ENCODE results near the gene METTL27.
"Not testable (repeated sequence)": the region's sequence is repeated elsewhere in the genome, so short reads cannot be mapped to it uniquely, and the experiment has no call there.

Gene METTL27

GRCh38 chr7:73839290-73839689 is 3.0 kb downstream of the METTL27 start:
- DNase-seq (ENCODE audit: low spot score) (no peak), FAIRE-seq (no peak)

- no peak for FAIRE-seq
- DNase-seq (ENCODE audit: low spot score), result peak; percentile 15
Observed at GRCh38 chr7:73838642-73839041, 3.7 kb downstream of the METTL27 start.

- FAIRE-seq, result peak; percentile 46
- not testable (repeated sequence) for DNase-seq (ENCODE audit: low spot score)
Observed at GRCh38 chr7:73837167-73837566, 5.1 kb downstream of the METTL27 start.

GRCh38 chr7:73834626-73835191 is 7.6 kb downstream of the METTL27 start:
- DNase-seq (ENCODE audit: low spot score) (no peak), FAIRE-seq (no peak)

GRCh38 chr7:73833251-73833919 is 8.9 kb downstream of the METTL27 start:
- DNase-seq (ENCODE audit: low spot score) (peak; percentile 58), FAIRE-seq (no peak)

- DNase-seq (ENCODE audit: low spot score) (no peak), FAIRE-seq (no peak)
Observed at GRCh38 chr7:73832806-73833205, 9.5 kb downstream of the METTL27 start.

GRCh38 chr7:73831834-73832651 is 10.3 kb downstream of the METTL27 start:
- FAIRE-seq (no peak), DNase-seq (ENCODE audit: low spot score) (peak; percentile 46)

- FAIRE-seq (no peak), DNase-seq (ENCODE audit: low spot score) (no peak)
Observed at GRCh38 chr7:73831584-73831833, 10.8 kb downstream of the METTL27 start.

GRCh38 chr7:73830681-73831583 is 11.4 kb downstream of the METTL27 start, which contains the start of gene CLDN4:
Gene CLDN4, plus strand, starts transcription at chr7:73830996. Its CDS starts 206 bp downstream, at chr7:73831202.
- DNase-seq (ENCODE audit: low spot score), result peak; percentile 95
- FAIRE-seq, result peak; percentile 74

GRCh38 chr7:73829921-73830680 is 12.2 kb downstream of the METTL27 start:
- no peak for FAIRE-seq
- DNase-seq (ENCODE audit: low spot score), result no peak

- DNase-seq (ENCODE audit: low spot score) (no peak), FAIRE-seq (no peak)
Observed at GRCh38 chr7:73829505-73829904, 12.8 kb downstream of the METTL27 start.

GRCh38 chr7:73828972-73829371 is 13.3 kb downstream of the METTL27 start:
- FAIRE-seq, result no peak
- no peak for DNase-seq (ENCODE audit: low spot score)

- FAIRE-seq (peak; percentile 87), DNase-seq (ENCODE audit: low spot score) (peak; percentile 97)
Observed at GRCh38 chr7:73828107-73828803, 14.1 kb downstream of the METTL27 start.

GRCh38 chr7:73827567-73828106 is 14.7 kb downstream of the METTL27 start:
- DNase-seq (ENCODE audit: low spot score), result peak; percentile 88

GRCh38 chr7:73824986-73825385 is 17.3 kb downstream of the METTL27 start:
- no peak for FAIRE-seq

More at GRCh38 chr7:73827567-73828106, 14.7 kb downstream of the METTL27 start:
- no peak for FAIRE-seq

GRCh38 chr7:73823873-73824592 is 18.3 kb downstream of the METTL27 start:
- DNase-seq (ENCODE audit: low spot score) (no peak), FAIRE-seq (no peak)

More at GRCh38 chr7:73824986-73825385, 17.3 kb downstream of the METTL27 start:
- no peak for DNase-seq (ENCODE audit: low spot score)

- DNase-seq (ENCODE audit: low spot score) (no peak), FAIRE-seq (no peak)
Observed at GRCh38 chr7:73823257-73823656, 19.1 kb downstream of the METTL27 start.

GRCh38 chr7:73822319-73823173 is 19.8 kb downstream of the METTL27 start:
- DNase-seq (ENCODE audit: low spot score), result peak; percentile 100
- FAIRE-seq, result peak; percentile 99
